AG08395 (cell line): ENCODE measurements around the gene OMP.

Experiments
- DNase-seq: peaks from one replicate; pipeline ENCODE4 v3.0.0; 2012; ENCODE audit warnings: mixed read lengths, low spot score

Gene OMP

DNA sequence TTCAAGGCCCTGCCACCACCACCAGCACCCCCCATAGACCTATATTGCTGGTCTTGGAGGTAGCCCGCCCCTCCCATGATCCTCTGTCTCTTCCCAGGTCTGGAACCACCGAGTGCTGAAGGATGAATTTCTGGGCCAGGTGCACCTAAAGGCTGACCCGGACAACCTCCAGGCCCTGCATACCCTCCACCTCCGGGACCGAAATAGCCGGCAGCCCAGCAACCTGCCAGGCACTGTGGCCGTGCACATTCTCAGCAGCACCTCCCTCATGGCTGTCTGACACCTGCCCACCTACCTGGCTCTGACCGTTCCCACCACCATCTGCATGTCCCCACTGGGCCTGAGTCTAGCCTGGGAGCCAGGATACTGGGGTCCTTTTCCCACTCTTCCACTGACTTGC is 21.0 kb downstream of the OMP start:
- no peak for DNase-seq

DNA sequence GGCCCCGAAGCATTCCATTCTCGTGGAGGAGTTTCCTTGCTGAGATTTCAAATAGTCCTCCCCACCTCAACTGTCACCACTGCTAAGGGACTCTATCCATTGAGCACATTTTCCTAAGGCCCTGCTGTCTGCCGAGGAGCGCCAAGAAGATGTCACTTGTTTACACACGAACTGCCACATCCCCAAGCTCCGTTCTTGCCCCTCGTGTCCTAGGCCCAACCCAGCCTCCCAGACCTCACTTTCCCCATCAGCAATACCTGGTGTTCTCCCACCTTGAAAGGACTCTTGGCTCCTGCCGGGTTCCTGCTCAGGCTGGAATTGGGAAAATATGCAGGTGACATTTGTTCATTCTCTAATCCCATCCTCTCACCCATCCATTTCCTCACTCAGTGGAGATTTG is 21.4 kb downstream of the OMP start:
- DNase-seq: no peak

DNA sequence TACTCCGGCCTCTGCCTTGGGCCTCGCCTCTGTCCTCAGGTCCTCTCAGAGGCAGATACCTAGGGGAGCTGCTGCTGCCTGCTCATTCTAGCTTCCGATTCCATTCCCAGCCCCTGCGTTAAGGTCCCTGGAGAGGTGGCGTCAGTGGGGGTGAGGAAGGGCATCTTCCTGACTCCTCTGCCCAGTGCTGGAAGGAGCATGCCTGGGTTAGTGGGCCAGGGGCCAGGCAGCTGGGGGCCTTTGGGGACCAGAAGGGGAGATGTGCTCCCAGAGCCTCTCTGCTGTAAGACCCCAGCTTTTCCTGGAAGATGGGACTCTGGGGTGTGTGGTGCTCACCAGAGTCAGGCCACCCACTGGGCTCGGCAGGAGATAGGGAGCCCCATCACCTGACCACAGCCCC is 21.8 kb downstream of the OMP start:
- DNase-seq: no peak

DNA sequence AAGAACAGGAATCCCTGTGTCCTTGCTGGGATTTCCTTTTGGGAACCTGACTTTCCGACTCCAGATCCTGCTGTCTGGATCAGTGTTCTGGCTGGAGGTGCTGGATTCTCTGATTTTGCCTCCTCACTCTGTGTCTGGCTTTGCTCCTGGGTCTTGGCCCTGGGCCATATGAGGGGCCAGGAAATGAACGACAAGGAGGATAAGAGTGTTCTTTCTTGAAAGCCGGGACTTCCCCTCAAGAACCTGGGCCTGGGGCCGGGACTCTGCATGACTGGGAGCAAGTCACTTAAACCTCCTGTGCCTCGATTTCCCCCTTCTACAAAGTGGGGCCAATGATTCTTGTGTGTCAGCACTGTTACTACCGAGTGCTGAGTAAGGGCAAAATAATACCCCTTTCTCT is 22.6 kb downstream of the OMP start:
- DNase-seq: no peak

GRCh38 chr11:77125695-77126094 is 23.1 kb downstream of the OMP start:
- DNase-seq: no peak

DNA sequence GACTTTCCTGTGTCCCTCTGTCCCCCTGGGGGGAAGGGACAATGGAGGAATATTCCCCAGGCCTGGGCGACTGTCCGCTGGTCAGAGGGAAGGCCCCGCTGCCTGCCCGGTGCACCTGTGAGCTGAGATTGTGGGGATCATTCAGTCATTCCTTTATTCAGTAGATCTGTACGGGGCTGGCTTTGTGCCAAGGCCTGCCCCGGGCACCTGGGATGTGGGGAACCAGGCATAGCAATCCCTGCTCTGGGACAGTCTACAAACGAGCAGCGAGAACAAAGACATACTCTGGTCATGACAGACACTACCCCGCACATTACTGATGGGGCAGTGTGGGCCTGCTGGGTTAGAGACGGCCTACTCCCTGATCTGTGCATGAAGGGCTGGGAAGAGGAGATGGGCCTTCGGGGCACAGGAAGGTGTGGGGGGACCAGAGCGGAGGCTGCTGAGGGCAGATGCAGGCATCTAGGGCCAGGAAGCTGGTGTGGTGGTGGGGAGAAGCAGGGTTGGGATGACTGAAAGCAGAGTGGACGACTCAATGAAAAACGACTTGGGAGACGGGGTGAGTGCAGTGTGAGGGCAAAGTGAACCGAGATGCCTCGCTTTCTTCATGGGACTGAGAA is 23.6 kb downstream of the OMP start:
- DNase-seq: no peak

DNA sequence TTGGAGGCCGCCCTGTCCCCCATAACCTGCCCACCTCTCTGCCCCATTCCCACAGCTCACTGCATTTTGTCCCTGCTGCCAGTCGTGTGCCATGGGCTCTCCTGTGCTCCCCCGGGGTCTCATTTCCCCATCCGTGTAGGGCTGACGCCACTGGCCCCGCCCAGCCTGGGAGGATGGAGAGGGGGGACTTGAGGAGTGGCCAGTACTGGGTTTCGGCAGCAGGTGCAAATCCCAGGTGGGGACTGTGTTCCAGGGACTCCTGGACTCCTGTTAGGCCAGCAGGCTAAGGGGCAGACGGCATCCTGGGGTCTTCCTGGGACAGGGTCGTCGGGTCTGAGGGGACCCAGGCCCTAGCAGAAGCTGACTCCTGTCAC is 24.2 kb downstream of the OMP start:
- DNase-seq: no peak

DNA sequence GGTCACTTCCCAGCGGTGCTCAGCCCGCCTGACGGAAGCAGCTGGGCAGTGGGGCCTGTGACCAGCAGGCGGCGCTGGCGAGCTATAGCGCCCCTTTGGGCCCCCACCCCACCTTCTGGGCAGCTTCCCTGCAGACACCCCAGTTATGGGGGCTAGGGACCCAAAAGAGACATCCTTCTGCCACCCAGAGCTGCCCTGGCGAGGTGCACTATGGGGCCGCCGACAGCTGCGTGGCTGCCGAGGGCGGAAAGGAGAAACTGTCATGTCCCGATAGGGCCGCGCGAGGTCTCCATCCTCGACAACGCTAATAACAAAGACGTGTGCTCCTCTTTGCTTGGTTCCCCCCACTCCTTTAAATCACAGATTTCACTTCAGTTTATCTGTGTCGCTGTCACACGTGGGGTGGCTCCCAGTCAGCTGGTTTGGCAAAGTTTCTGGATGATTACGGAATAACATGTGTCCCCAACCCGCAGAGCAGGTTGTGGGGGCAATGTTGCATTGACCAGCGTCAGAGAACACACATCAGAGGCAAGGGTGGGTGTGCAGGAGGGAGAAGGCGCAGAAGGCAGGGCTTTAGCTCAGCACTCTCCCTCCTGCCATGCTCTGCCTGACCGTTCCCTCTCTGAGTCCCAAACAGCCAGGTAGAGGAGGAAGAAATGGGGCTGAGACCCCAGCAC is 24.7 kb downstream of the OMP start:
- peak; percentile 64 for DNase-seq

- DNase-seq: peak; percentile 36
Observed at GRCh38 chr11:77127920-77128691, 25.5 kb downstream of the OMP start, which contains the start of gene MYO7A. MYO7A (plus strand) TSS chr11:77128246; CDS start chr11:77130635, 2,389 bp downstream.

DNA sequence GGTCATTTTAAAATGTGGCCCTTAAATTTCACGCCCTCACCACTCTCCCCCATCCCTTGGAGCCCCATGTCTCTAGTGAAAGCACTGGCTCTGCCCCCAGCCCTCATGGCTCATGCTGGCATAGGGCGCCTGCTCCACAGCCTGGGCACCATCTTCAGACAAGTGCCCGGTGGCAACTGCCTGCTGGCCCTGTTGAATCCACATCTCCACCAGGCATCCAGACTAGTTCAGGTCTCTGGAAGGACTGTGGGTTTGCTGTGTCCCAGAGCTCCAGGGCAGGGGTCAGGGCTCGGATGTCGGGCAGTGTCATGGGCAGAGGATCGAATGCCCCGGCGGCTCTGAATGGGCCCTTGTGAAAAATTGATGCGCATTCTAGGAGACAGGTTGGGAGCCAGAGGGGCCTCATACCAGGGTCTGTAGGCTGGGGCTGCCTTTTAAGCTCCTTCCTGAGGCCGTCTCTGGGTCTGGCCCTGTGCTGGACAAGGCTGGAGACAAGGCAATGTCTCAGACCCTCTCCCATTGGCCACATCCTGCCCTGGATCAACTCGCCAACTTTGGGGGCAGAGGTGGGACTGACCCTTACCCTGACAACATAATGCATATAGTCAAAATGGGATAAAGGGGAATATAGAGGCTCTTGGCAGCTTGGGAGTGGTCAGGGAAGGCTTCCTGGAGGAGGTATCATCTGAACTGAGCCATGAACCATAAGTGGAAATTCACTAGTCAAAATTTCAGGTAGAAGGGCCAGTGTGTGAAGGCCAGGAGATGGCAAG is 26.6 kb downstream of the OMP start:
- no peak for DNase-seq

DNA sequence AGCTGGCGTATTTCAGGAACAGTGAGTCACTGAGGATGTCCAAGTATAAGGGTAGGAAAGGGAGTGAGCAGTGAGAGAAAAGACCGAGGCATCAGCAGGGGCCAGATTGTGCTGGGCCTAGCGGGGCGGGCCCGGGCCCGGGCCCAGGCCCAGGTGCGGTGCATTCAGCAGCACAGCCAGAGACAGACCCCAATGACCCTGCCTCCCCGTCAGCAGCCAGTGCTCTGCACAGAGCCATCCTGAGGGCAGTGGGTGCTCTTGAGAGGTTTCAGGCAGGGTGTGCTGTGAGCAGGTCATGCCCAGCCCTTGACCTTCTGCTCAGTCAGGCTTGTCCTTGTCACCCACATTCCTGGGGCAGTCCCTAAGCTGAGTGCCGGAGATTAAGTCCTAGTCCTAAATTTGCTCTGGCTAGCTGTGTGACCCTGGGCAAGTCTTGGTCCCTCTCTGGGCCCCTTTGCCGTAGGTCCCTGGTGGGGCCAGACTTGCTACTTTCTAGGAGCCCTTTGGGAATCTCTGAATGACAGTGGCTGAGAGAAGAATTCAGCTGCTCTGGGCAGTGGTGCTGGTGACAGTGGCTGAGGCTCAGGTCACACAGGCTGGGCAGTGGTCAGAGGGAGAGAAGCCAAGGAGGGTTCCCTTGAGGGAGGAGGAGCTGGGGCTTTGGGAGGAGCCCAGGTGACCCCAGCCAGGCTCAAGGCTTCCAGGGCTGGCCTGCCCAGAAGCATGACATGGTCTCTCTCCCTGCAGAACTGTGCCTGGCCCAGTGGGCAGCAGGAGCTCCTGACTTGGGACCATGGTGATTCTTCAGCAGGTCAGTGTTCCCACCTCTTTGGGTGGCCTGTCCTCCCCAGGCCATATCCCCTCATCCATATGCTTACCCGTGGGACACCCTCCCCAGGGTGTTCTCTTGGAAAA is 27.5 kb downstream of the OMP start:
- no peak for DNase-seq

GRCh38 chr11:77130763-77131513 is 28.3 kb downstream of the OMP start:
- peak; percentile 46 for DNase-seq

- DNase-seq: no peak
Observed at GRCh38 chr11:77131560-77131959, 28.9 kb downstream of the OMP start.

GRCh38 chr11:77135069-77135468 is 32.4 kb downstream of the OMP start:
- no peak for DNase-seq

- no peak for DNase-seq
Observed at GRCh38 chr11:77136074-77136473, 33.4 kb downstream of the OMP start.

GRCh38 chr11:77136784-77137420 is 34.3 kb downstream of the OMP start:
- DNase-seq: no peak

GRCh38 chr11:77137421-77137820 is 34.8 kb downstream of the OMP start:
- DNase-seq: no peak

GRCh38 chr11:77138106-77138649 is 35.5 kb downstream of the OMP start:
- DNase-seq: no peak

- DNase-seq: no peak
Observed at GRCh38 chr11:77139201-77139600, 36.6 kb downstream of the OMP start.
